ENCODE results near the gene YJEFN3.

The YJEFN3 gene

DNA sequence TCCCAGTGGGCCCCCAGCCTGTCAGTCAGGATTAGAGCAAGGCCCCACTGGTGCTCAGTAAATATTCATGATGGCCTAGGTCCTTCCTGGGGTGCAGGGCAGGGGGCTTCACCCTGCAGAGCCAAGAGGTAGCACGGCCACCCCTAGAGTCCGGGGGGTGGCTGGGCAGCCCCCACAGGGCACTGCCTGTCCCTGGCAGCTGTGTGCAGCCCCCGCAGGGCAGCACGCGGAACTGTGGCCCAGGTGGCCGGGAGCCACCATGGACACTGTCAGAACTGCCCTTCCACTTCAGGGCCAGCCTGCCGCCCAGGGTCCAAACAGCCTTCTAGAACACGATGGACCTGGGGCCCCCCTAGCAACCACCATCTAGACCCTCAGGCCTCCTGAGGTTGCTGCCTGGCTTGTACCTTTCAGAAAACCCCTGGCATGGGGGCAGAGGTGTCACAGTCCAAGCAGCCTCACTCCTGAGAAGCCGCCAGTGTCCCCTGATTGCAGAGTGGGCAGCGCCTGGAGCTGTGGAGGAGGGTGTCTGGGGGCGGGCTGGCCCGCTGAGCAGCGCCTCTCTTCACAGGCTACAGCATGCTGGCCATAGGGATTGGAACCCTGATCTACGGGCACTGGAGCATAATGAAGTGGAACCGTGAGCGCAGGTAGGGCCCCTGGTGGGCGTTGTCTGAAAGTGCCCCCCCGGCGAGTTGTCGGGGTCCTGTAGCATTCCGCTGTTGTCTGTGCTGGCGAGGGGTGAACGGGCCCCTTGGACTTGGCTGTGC lies 2.9 kb upstream of the YJEFN3 start:
- no peak overlapping the region for H3K9ac ChIP-seq (ENCODE audit: insufficient read length)
- H3K4me3 ChIP-seq, result no peak overlapping the region
- H3K36me3 ChIP-seq (ENCODE audit: insufficient read depth, low read length), result peaks cover 18% of the 10 kb centered on the region
- TF ChIP-seq FOXP2 (optimal IDR thresholded peaks at IDR 0.05; ENCODE audit: control extremely low read depth, extremely low read length, insufficient read depth) (no peak), EZH2 (IDR thresholded peaks at IDR 0.05) (no peak), POLR2AphosphoS5 (IDR thresholded peaks at IDR 0.05; ENCODE audit: borderline replicate concordance, low read depth, low read length) (no peak)
- no peak overlapping the region for H3K27ac ChIP-seq
- no peaks in the 10 kb centered on the region for H3K9me3 ChIP-seq (ENCODE audit: low read depth, low read length)
- no peak for DNase-seq (ENCODE audit: low read depth, low spot score)

DNA sequence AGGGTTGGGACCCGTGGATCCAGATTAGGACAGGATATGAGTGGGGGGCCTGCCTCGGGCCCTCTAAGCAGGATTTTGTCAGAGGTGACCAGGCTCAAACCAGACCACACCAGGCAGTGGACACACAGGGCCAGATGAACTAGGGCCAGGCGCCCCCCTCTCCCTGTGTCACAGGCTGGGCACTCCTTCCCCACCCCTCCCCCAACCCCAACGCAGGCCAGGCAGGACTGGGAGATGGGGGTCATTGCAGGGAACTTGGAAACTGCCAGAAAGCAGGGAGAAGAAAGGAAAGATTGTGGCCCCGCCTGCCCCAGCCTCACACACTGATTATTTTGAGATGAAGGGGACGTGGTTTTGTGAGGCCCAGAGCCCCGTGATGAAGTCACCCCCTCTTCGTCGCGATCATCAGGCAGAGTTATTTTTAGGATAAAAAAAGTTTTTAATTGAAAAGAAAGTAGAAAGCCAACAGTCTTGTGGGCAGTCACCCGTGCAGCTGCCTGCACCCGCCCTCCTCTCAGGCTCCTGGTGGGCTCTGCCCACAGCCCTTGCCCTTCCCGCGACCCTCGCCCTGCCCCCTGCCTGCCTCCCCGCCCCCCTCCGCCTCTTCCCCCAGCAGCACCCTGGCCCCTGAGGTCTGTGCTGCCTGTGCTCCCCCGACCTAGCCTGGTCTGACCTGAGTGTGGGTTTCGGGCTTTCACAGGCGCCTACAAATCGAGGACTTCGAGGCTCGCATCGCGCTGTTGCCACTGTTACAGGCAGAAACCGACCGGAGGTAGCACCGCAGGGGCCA lies 1.9 kb upstream of the YJEFN3 start:
- H3K27ac ChIP-seq, result no peak overlapping the region
- H3K36me3 ChIP-seq (ENCODE audit: insufficient read depth, low read length), result peaks cover 16% of the 10 kb centered on the region
- no peak overlapping the region for H3K4me3 ChIP-seq
- no peak for DNase-seq (ENCODE audit: low read depth, low spot score)
- no peak overlapping the region for H3K9ac ChIP-seq (ENCODE audit: insufficient read length)
- TF ChIP-seq FOXP2 (optimal IDR thresholded peaks at IDR 0.05; ENCODE audit: control extremely low read depth, extremely low read length, insufficient read depth), result no peak
- TF ChIP-seq EZH2 (IDR thresholded peaks at IDR 0.05), result no peak
- TF ChIP-seq POLR2AphosphoS5 (IDR thresholded peaks at IDR 0.05; ENCODE audit: borderline replicate concordance, low read depth, low read length), result no peak
- H3K9me3 ChIP-seq (ENCODE audit: low read depth, low read length), result no peaks in the 10 kb centered on the region

DNA sequence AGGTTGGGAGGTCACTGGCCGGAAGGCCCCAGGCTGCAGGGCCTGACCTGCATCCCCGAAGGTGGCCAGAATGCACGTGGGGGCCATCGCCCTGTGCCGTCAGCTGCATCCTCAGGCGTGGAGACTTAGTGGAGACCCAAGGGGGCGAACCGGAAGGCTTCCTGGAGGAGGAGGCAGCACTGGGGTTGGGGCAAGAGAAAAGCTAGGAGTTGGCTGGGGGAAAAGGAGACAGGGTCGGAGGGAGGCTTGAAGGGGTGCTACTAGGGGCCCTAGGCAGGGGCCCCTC lies 1.4 kb upstream of the YJEFN3 start:
- H3K4me3 ChIP-seq, result no peak overlapping the region
- peaks cover 16% of the 10 kb centered on the region for H3K36me3 ChIP-seq (ENCODE audit: insufficient read depth, low read length)
- no peak overlapping the region for H3K9ac ChIP-seq (ENCODE audit: insufficient read length)
- no peak overlapping the region for H3K27ac ChIP-seq
- no peaks in the 10 kb centered on the region for H3K9me3 ChIP-seq (ENCODE audit: low read depth, low read length)
- DNase-seq (ENCODE audit: low read depth, low spot score), result no peak
- TF ChIP-seq EZH2 (IDR thresholded peaks at IDR 0.05) (no peak), FOXP2 (optimal IDR thresholded peaks at IDR 0.05; ENCODE audit: control extremely low read depth, extremely low read length, insufficient read depth) (no peak), POLR2AphosphoS5 (IDR thresholded peaks at IDR 0.05; ENCODE audit: borderline replicate concordance, low read depth, low read length) (no peak)

DNA sequence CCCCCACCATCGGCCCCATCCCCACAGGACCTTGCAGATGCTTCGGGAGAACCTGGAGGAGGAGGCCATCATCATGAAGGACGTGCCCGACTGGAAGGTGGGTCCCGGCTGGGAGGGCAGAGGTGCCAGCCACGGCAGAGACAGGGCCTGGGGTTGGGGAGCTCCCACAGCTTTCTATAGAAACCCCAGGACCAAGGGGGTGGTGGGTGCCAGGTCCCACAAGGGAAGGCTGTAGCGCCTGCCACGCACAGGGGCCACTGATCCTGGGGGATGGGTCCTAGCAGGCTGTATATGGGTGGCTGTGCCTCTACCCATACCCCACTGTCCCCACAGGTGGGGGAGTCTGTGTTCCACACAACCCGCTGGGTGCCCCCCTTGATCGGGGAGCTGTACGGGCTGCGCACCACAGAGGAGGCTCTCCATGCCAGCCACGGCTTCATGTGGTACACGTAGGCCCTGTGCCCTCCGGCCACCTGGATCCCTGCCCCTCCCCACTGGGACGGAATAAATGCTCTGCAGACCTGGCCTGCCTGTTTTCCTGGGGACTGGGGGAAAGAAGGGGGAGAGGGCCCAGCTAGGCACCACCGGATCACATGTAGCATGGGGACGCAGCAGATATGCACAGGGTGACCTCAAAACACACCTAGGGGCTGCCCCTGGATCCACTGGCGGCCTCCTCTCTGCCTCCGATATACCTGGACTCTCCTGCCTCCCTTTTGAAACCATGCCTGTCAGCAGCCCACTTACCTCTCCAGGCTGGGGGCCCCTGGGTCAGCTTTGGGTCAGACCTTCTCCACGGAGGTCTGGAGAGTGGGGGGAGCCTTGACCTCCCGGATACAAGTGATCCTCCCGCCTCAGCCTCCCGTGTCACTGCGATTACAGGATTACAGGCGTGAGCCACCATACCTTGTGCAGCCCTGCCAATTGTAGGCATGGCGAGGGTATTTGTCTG lies 761 bp upstream of the YJEFN3 start:
- no peaks in the 10 kb centered on the region for H3K9me3 ChIP-seq (ENCODE audit: low read depth, low read length)
- peaks cover 16% of the 10 kb centered on the region for H3K36me3 ChIP-seq (ENCODE audit: insufficient read depth, low read length)
- H3K9ac ChIP-seq (ENCODE audit: insufficient read length), result no peak overlapping the region
- no peak for DNase-seq (ENCODE audit: low read depth, low spot score)
- no peak overlapping the region for H3K4me3 ChIP-seq
- no peak overlapping the region for H3K27ac ChIP-seq
- TF ChIP-seq POLR2AphosphoS5 (IDR thresholded peaks at IDR 0.05; ENCODE audit: borderline replicate concordance, low read depth, low read length) (no peak), EZH2 (IDR thresholded peaks at IDR 0.05) (no peak), FOXP2 (optimal IDR thresholded peaks at IDR 0.05; ENCODE audit: control extremely low read depth, extremely low read length, insufficient read depth) (no peak)

DNA sequence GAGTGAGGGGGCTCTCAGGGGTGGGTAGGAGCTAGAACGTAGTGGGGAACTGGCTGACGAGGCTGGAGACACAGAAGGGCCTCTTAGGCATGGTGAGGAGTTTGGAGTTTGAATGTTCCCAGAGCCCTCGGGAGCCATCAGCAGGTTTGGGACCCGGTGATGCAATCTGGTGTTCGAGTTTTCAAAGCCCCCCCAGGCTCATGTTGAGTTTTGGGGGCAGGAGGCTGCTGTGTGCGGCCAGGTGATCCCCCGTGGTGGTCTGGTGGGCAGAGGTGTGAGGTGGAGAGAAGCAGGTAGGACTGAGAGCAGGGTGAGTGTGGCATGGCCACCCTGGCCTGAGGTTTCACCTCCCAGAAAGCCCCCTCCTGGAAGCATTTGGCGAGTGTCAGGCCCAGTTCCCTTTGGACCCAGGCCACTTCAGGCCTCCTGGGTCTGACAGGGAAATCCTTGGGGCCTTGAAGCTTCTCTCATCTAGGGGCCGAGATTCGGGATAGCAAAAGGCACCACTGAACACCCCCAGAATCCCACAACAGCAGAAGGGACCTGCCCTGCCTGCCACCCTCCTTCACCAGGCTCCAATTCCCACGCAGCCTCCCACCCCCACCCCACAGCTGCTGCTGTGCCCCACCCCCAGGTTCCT lies 1.2 kb downstream of the YJEFN3 start:
- TF ChIP-seq POLR2AphosphoS5 (IDR thresholded peaks at IDR 0.05; ENCODE audit: borderline replicate concordance, low read depth, low read length) (no peak), FOXP2 (optimal IDR thresholded peaks at IDR 0.05; ENCODE audit: control extremely low read depth, extremely low read length, insufficient read depth) (no peak), EZH2 (IDR thresholded peaks at IDR 0.05) (no peak)
- Histone ChIP-seq H3K9ac (ENCODE audit: insufficient read length) (no peak overlapping the region), H3K36me3 (ENCODE audit: insufficient read depth, low read length) (peaks cover 12% of the 10 kb centered on the region; the same call in 1 of the 2 replicates), H3K9me3 (ENCODE audit: low read depth, low read length) (no peaks in the 10 kb centered on the region), H3K27ac (no peak overlapping the region), H3K4me3 (no peak overlapping the region)
- no peak for DNase-seq (ENCODE audit: low read depth, low spot score)

DNA sequence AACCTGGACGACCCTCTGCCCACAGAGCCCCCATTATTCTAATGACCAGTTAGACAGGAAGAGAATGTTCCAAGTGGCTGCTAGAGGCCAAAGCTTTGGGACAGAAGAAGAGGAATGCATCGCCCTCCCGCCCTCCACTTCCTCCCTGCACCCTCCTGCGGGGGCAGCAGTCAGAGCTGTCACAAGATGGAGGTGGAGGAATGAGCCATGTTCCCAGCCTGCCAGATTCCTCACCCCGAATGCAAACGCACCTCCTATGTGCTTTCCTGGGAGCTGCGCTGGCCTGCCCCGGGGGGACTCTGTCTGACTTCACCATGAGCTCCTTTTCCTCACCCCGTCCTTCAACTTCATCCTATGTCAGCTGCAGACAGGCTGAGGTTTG lies 1.7 kb downstream of the YJEFN3 start:
- Histone ChIP-seq H3K9me3 (ENCODE audit: low read depth, low read length) (no peaks in the 10 kb centered on the region), H3K4me3 (no peak overlapping the region), H3K36me3 (ENCODE audit: insufficient read depth, low read length) (peaks cover 12% of the 10 kb centered on the region; the same call in 1 of the 2 replicates), H3K27ac (no peak overlapping the region), H3K9ac (ENCODE audit: insufficient read length) (no peak overlapping the region)
- no peak for DNase-seq (ENCODE audit: low read depth, low spot score)
- TF ChIP-seq EZH2 (IDR thresholded peaks at IDR 0.05) (no peak), FOXP2 (optimal IDR thresholded peaks at IDR 0.05; ENCODE audit: control extremely low read depth, extremely low read length, insufficient read depth) (no peak), POLR2AphosphoS5 (IDR thresholded peaks at IDR 0.05; ENCODE audit: borderline replicate concordance, low read depth, low read length) (no peak)

DNA sequence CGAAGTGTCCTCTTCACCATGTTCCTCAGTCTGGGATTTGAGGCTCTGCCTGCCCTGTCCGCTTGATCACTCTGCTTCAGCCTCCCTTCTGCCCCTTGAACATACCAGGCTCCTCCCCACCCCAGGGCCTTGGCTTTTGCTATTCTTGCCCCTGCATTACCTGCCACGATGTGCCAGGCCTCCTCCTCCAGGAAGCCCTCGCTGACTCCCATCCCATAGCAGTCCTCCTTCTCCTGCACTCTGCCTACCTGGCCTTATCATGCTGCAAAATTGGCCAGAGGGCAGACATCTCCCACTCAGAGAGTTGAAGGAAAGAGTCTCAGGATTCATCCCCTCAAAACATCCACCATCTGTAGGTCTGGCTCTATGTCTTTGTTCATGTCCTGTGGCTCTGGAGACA lies 2.2 kb downstream of the YJEFN3 start:
- H3K9me3 ChIP-seq (ENCODE audit: low read depth, low read length), result no peaks in the 10 kb centered on the region
- TF ChIP-seq FOXP2 (optimal IDR thresholded peaks at IDR 0.05; ENCODE audit: control extremely low read depth, extremely low read length, insufficient read depth), result no peak
- TF ChIP-seq EZH2 (IDR thresholded peaks at IDR 0.05), result no peak
- no peak for TF ChIP-seq POLR2AphosphoS5 (IDR thresholded peaks at IDR 0.05; ENCODE audit: borderline replicate concordance, low read depth, low read length)
- H3K9ac ChIP-seq (ENCODE audit: insufficient read length), result no peak overlapping the region
- H3K27ac ChIP-seq, result no peak overlapping the region
- peaks cover 11% of the 10 kb centered on the region; the same call in 1 of the 2 replicates for H3K36me3 ChIP-seq (ENCODE audit: insufficient read depth, low read length)
- H3K4me3 ChIP-seq, result no peak overlapping the region
- DNase-seq (ENCODE audit: low read depth, low spot score), result no peak
